ENCODE measurements around the gene PHYKPL.

The PHYKPL gene

GRCh38 chr5:178278358-178279023, 45.9 kb upstream of the PHYKPL start:
- no peak for DNase-seq (ENCODE audit: low read depth)
- in situ Hi-C loops (cut with HindIII; ENCODE audit: low sequenced_read_pairs), result loop anchor here (25.0 kb wide), 1 partner anchor 309 kb away; the partner anchor contains the start of gene COL23A1
- no peak for TF ChIP-seq CTCF (IDR thresholded peaks at IDR 0.05; ENCODE audit: low read depth, low read length, missing control alignments)
- H3K4me3 ChIP-seq (ENCODE audit: low read depth, low read length), result no peak overlapping the region

GRCh38 chr5:178277866-178278265, 45.3 kb upstream of the PHYKPL start:
- no peak overlapping the region for H3K4me3 ChIP-seq (ENCODE audit: low read depth, low read length)
- in situ Hi-C loops (cut with HindIII; ENCODE audit: low sequenced_read_pairs), result loop anchor here (25.0 kb wide), 1 partner anchor 309 kb away; the partner anchor contains the start of gene COL23A1
- no peak for DNase-seq (ENCODE audit: low read depth)
- TF ChIP-seq CTCF (IDR thresholded peaks at IDR 0.05; ENCODE audit: low read depth, low read length, missing control alignments), result no peak

- no peak overlapping the region for H3K4me3 ChIP-seq (ENCODE audit: low read depth, low read length)
- DNase-seq (ENCODE audit: low read depth), result no peak
- TF ChIP-seq CTCF (IDR thresholded peaks at IDR 0.05; ENCODE audit: low read depth, low read length, missing control alignments), result no peak
- in situ Hi-C loops (cut with HindIII; ENCODE audit: low sequenced_read_pairs), result loop anchor here (25.0 kb wide), 1 partner anchor 310 kb away; the partner anchor contains the start of gene COL23A1
Measured at GRCh38 chr5:178277346-178277745, 44.7 kb upstream of the PHYKPL start.

DNA sequence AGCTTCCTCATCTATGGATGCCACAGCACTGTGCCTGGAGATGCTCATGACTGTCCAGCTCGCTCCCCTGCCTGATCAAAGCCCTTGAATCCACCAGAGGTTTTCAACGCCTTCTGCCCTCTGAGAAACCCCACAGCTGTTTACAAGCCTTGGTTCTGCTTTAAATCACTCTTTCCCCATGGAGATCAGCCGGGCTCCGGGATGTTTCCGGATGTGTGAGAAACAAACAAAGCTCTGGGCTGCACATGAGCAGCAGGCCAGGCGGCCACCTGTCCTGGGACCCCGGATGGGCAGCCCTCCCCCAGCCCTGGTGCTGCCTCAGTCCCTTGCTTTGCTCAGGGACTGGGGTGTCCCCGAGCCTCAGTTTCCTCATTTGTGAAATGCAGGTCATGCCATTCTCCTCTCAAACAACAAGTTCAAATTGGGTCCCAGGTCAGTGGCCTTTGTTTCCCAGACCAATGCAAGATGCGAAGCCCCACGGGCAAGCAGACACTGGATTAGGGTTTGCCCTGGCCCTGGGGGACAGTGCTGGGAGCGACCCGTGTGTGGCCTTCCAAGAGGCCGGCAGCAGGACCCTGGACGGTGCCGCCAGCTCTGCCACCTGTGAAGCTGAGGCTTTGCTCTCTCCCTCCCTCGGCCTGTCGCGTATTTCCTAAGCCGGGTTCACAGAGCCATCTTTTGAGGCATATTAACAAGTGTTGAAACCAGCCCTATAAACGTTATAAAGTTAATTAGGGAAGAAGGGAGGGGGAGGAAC, 42.4 kb upstream of the PHYKPL start:
- H3K4me3 ChIP-seq (ENCODE audit: low read depth, low read length), result no peak overlapping the region
- TF ChIP-seq CTCF (IDR thresholded peaks at IDR 0.05; ENCODE audit: low read depth, low read length, missing control alignments), result no peak
- no peak for DNase-seq (ENCODE audit: low read depth)
- in situ Hi-C loops (cut with HindIII; ENCODE audit: low sequenced_read_pairs), result loop anchor here (25.0 kb wide), 1 partner anchor 312 kb away; the partner anchor contains the start of gene COL23A1

GRCh38 chr5:178273665-178274541, 41.3 kb upstream of the PHYKPL start:
- DNase-seq (ENCODE audit: low read depth), result no peak
- H3K4me3 ChIP-seq (ENCODE audit: low read depth, low read length), result no peak overlapping the region
- in situ Hi-C loops (cut with HindIII; ENCODE audit: low sequenced_read_pairs), result no loop called here
- no peak for TF ChIP-seq CTCF (IDR thresholded peaks at IDR 0.05; ENCODE audit: low read depth, low read length, missing control alignments)

GRCh38 chr5:178273041-178273440, 40.4 kb upstream of the PHYKPL start:
- H3K4me3 ChIP-seq (ENCODE audit: low read depth, low read length), result no peak overlapping the region
- TF ChIP-seq CTCF (IDR thresholded peaks at IDR 0.05; ENCODE audit: low read depth, low read length, missing control alignments), result no peak
- DNase-seq (ENCODE audit: low read depth), result no peak
- in situ Hi-C loops (cut with HindIII; ENCODE audit: low sequenced_read_pairs), result no loop called here

All from astrocyte of the cerebellum (primary cell).